A549 (cell line): ENCODE results near the gene PTPRK. TPM values are rescaled to one million over a fixed set of nuclear protein-coding genes. Genes with fewer than 3 reads are reported as not detected.

Experiments
- ATAC-seq, 2 experiments: fragments of 200-7000 bp in 1 of 2; fragments of >200 bp in 1 of 2; cut with Nextera tagmentation in 1 of 2; cut with Tn5 transposase in 1 of 2; 3 replicates each; pipeline versions ENCODE4 v1.8.0 to v1.9.1; 2018 to 2020; ENCODE audit warnings: mild to moderate bottlenecking in 1 of 2, moderate library complexity in 1 of 2
- CTCF ChIA-PET: fragments of 300-600 bp; sonication (Branson Sonifier 250); formaldehyde crosslinking; extraction: SDS; loops from one replicate; lab custom pipeline; 2021; ENCODE audit warnings: antibody characterized with exemption, inconsistent platforms; lab: Yijun Ruan, JAX
- POLR2A ChIA-PET: fragments of 350-600 bp; formaldehyde crosslinking; extraction: SDS; loops from one replicate; lab custom pipeline; 2021; ENCODE audit warnings: antibody characterized with exemption, inconsistent platforms; lab: Yijun Ruan, JAX
- DNase-seq, 2 experiments: peaks; one replicate each; pipeline versions ENCODE4 v3.0.0 to v3.0.0-alpha.2; 2011 to 2016; ENCODE audit warnings: low read depth in 1 of 2, low spot score in 1 of 2
- FAIRE-seq: peaks from 2 replicates; lab custom pipeline; 2011; peaks lifted over from hg19 to GRCh38; lab: Jason Lieb, UNC
- H3K27ac ChIP-seq, 2 experiments: fragments of >200 bp; sonication (Bioruptor Twin); formaldehyde crosslinking; 3 replicates each; pipeline ENCODE4 v1.5.1; 2016 to 2017
- H3K4me1 ChIP-seq: fragments of >200 bp; sonication (Bioruptor Twin); formaldehyde crosslinking; 3 replicates; pipeline ENCODE4 v1.6.1; 2016
- H3K4me2 ChIP-seq: fragments of >200 bp; sonication (Bioruptor Twin); formaldehyde crosslinking; 3 replicates; pipeline ENCODE4 v1.6.1; 2016
- H3K4me3 ChIP-seq: fragments of >200 bp; sonication (Bioruptor Twin); formaldehyde crosslinking; 3 replicates; pipeline ENCODE4 v1.5.1; 2016
- H3K9me3 ChIP-seq: fragments of >200 bp; sonication (Bioruptor Twin); formaldehyde crosslinking; 3 replicates; pipeline ENCODE4 v1.6.1; 2016
- ATOH8 ChIP-seq: fragments of 250-450 bp; sonication (Bioruptor Pico); IDR thresholded peaks from 2 replicates; pipeline ENCODE4 v1.5.0; 2020; ENCODE audit warnings: low read depth, mild to moderate bottlenecking, moderate library complexity
- CBX8 ChIP-seq: fragments of 200-600 bp; sonication (generic); IDR thresholded peaks from 2 replicates; pipeline ENCODE4 v1.6.1; 2016
- CEBPB ChIP-seq, 2 experiments: fragments of >200 bp in 1 of 2; sonication (Bioruptor Twin) in 1 of 2; formaldehyde crosslinking in 1 of 2; IDR thresholded peaks; 2 replicates each; pipeline ENCODE4 v1.6.1; 2012 to 2016
- CHD2 ChIP-seq: fragments of 150-350 bp; IDR thresholded peaks from 2 replicates; pipeline ENCODE4 v1.6.1; 2014; ENCODE audit warnings: low read length; ENCODE audit not compliant: partially characterized antibody
- CHD4 ChIP-seq: fragments of 200-600 bp; sonication (generic); IDR thresholded peaks from 2 replicates; pipeline ENCODE4 v1.6.1; 2016; ENCODE audit warnings: antibody characterized with exemption, mild to moderate bottlenecking, borderline replicate concordance
- E2F6 ChIP-seq: IDR thresholded peaks from 2 replicates; pipeline ENCODE4 v1.6.1; 2012; ENCODE audit warnings: low read depth, borderline replicate concordance
- EHF ChIP-seq: fragments of 250-450 bp; sonication (Bioruptor Pico); IDR thresholded peaks from 2 replicates; pipeline ENCODE4 v1.5.0; 2020; ENCODE audit warnings: mild to moderate bottlenecking
- EP300 ChIP-seq, 2 experiments: fragments of >200 bp; sonication (Bioruptor Twin); formaldehyde crosslinking; IDR thresholded peaks; 2 replicates in 1 of 2; 3 replicates in 1 of 2; pipeline ENCODE4 v1.6.1; 2016 to 2017
- FOSL2 ChIP-seq, 2 experiments: fragments of 450-650 bp in 1 of 2; fragments of >200 bp in 1 of 2; sonication (Bioruptor Twin) in 1 of 2; formaldehyde crosslinking; IDR thresholded peaks; 2 replicates each; pipeline versions ENCODE4 v1.5.0 to v1.6.1; 2016 to 2020; ENCODE audit warnings: mild to moderate bottlenecking in 1 of 2, moderate library complexity in 1 of 2
- FOXS1 ChIP-seq: fragments of 250-450 bp; sonication (Bioruptor Pico); IDR thresholded peaks from 2 replicates; pipeline ENCODE4 v1.5.0; 2020; ENCODE audit warnings: mild to moderate bottlenecking, moderate library complexity
- HDAC2 ChIP-seq: fragments of 200-600 bp; sonication (generic); IDR thresholded peaks from 2 replicates; pipeline ENCODE4 v1.6.1; 2016
- HEYL ChIP-seq: fragments of 250-450 bp; sonication (Bioruptor Pico); IDR thresholded peaks from 2 replicates; pipeline ENCODE4 v1.8.0; 2021; ENCODE audit warnings: mild to moderate bottlenecking, moderate library complexity
- HMGXB4 ChIP-seq: fragments of 250-450 bp; sonication (Bioruptor Pico); IDR thresholded peaks from 2 replicates; pipeline ENCODE4 v1.5.0; 2021; ENCODE audit warnings: mild to moderate bottlenecking, moderate library complexity, borderline replicate concordance
- HOXB13 ChIP-seq: fragments of 250-450 bp; sonication (Bioruptor Pico); IDR thresholded peaks from 2 replicates; pipeline ENCODE4 v1.5.0; 2020; ENCODE audit warnings: low read depth, mild to moderate bottlenecking, moderate library complexity
- JUN ChIP-seq, 2 experiments: fragments of >200 bp; sonication (Bioruptor Twin); formaldehyde crosslinking; IDR thresholded peaks; 2 replicates in 1 of 2; 3 replicates in 1 of 2; pipeline ENCODE4 v1.6.1; 2016 to 2017
- JUNB ChIP-seq: fragments of >200 bp; sonication (Bioruptor Twin); formaldehyde crosslinking; IDR thresholded peaks from 2 replicates; pipeline ENCODE4 v1.6.1; 2016
- KDM1A ChIP-seq: fragments of 200-600 bp; sonication (generic); IDR thresholded peaks from 2 replicates; pipeline ENCODE4 v1.6.1; 2016; ENCODE audit warnings: low read depth, mild to moderate bottlenecking
- MAZ ChIP-seq: fragments of 150-350 bp; IDR thresholded peaks from 2 replicates; pipeline ENCODE4 v1.6.1; 2014; ENCODE audit warnings: antibody characterized with exemption, low read depth, low read length, borderline replicate concordance
- MYC ChIP-seq: IDR thresholded peaks from 2 replicates; pipeline ENCODE4 v1.6.1; 2012; ENCODE audit warnings: mild to moderate bottlenecking, inconsistent platforms, low read length, improper control_type of control experiment, borderline replicate concordance
- NFE2L2 ChIP-seq: fragments of 150-350 bp; conservative IDR thresholded peaks from 2 replicates; pipeline ENCODE4 v1.6.1; 2014; ENCODE audit warnings: low read length
- PHF8 ChIP-seq: fragments of 200-600 bp; sonication (generic); IDR thresholded peaks from 2 replicates; pipeline ENCODE4 v1.6.1; 2016; ENCODE audit warnings: low read depth, mild to moderate bottlenecking, antibody characterized with exemption, moderate library complexity, borderline replicate concordance
- POLR2AphosphoS2 ChIP-seq: conservative IDR thresholded peaks from 2 replicates; pipeline ENCODE4 v1.6.1; 2012; ENCODE audit warnings: low read length, improper control_type of control experiment, inconsistent platforms
- RAD21 ChIP-seq, 2 experiments: fragments of >200 bp in 1 of 2; sonication (Bioruptor Twin) in 1 of 2; formaldehyde crosslinking in 1 of 2; IDR thresholded peaks in 1 of 2; conservative IDR thresholded peaks in 1 of 2; 2 replicates in 1 of 2; 3 replicates in 1 of 2; pipeline ENCODE4 v1.6.1; 2012 to 2018; ENCODE audit warnings: inconsistent platforms in 1 of 2
- RARB ChIP-seq: fragments of 250-450 bp; sonication (Bioruptor Pico); IDR thresholded peaks from 2 replicates; pipeline ENCODE4 v1.8.0; 2021; ENCODE audit warnings: mild to moderate bottlenecking, moderate library complexity
- REST ChIP-seq: fragments of 200-600 bp; sonication (generic); IDR thresholded peaks from 2 replicates; pipeline ENCODE4 v1.6.1; 2016; ENCODE audit warnings: antibody characterized with exemption, mild to moderate bottlenecking, moderate library complexity
- SMC3 ChIP-seq: fragments of >200 bp; sonication (Bioruptor Twin); formaldehyde crosslinking; IDR thresholded peaks from 3 replicates; pipeline ENCODE4 v1.6.1; 2018; ENCODE audit warnings: inconsistent platforms
- TP53 ChIP-seq: fragments of 250-450 bp; sonication (Bioruptor Pico); IDR thresholded peaks from 2 replicates; pipeline ENCODE4 v1.5.0; 2021; ENCODE audit warnings: mild to moderate bottlenecking, moderate library complexity
- ZFP36 ChIP-seq: fragments of 450-650 bp; IDR thresholded peaks from 2 replicates; pipeline ENCODE4 v1.6.1; 2014; ENCODE audit warnings: borderline replicate concordance; ENCODE audit not compliant: partially characterized antibody
- WGBS: methylation state at CpG from one replicate; pipeline ENCODE4 v1.1.6; 2017; ENCODE audit errors: missing lambda C conversion rate; 5-methylcytosine and 5-hydroxymethylcytosine counted together
- polyA plus RNA-seq, 4 experiments: library from polyadenylated mRNA; depleted of rRNA in 3 of 4; stranded (reverse); fragments of >200 nt; fragmentation: RNase III in 1 of 4; extraction: RNeasy Plus Mini Kit Qiagen cat#74134 plus additional on column Dnase treatment in 1 of 4; gene quantifications; 2 replicates in 3 of 4; 3 replicates in 1 of 4; pipeline ENCODE4 v1.2.3, GENCODE V29; 2011 to 2017
- TF ChIP-seq, protein P1 (sequence below): IDR thresholded peaks from 2 replicates; pipeline ENCODE4 v1.6.1; 2012
- TF ChIP-seq, protein P2 (sequence below): IDR thresholded peaks from 2 replicates; pipeline ENCODE4 v1.6.1; 2012

PTPRK gene
- polyA plus RNA-seq, 2 of the 4 experiments (the other 2 are of a cell fraction), result 14.4 to 16.1 TPM

DNA sequence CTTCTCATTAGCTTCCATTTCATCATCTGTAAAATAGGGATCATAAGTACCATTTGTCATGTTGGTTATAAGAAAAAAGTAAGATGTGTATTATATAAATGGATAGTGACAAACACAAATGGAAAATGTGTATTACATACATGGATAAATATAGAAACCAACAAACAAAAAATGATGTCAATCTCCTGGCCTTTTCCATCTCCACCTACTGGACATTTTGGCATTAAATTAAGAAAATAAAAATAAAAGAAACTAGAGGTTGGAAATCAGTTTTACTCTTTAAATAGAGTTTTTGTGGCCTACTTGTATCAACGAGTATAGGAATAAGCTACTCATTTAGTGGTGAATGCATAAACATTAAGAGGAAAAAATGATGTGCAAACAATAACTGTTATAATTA is 552.0 kb downstream of the PTPRK start:
- POLR2A ChIA-PET, result no interaction called here
- ATAC-seq, result no peak
- Histone ChIP-seq H3K27ac (no peak overlapping the region), H3K4me1 (no peaks in the 10 kb centered on the region), H3K4me2 (no peak overlapping the region), H3K9me3 (no peaks in the 10 kb centered on the region), H3K4me3 (no peak overlapping the region)
- CTCF ChIA-PET, result interaction anchor here (1.2 kb wide), 2 partner anchors 10 to 12 kb away, joined by 3 to 4 read pairs; no protein-coding TSS in a partner anchor
- FAIRE-seq, result no peak
- no peak for DNase-seq
- no peak for TF ChIP-seq KDM1A
- no peak for TF ChIP-seq E2F6
- TF ChIP-seq HMGXB4 (CRISPR knock-in tag), result no peak
- no peak for TF ChIP-seq FOSL2 (IDR thresholded peaks at IDR 0.05)
- no peak for TF ChIP-seq FOSL2 (CRISPR knock-in tag; IDR thresholded peaks at IDR 0.05)
- TF ChIP-seq TP53, result no peak
- TF ChIP-seq CHD4, result no peak
- no peak for TF ChIP-seq HEYL
- no peak for TF ChIP-seq HOXB13
- TF ChIP-seq SMC3, result no peak
- TF ChIP-seq CBX8, result no peak
- TF ChIP-seq POLR2AphosphoS2, result no peak
- TF ChIP-seq RAD21 (conservative IDR thresholded peaks at IDR 0.05 in 1 of 2, IDR thresholded peaks at IDR 0.05 in 1 of 2), result no peak
- no peak for TF ChIP-seq HDAC2
- TF ChIP-seq RARB, result no peak
- no peak for TF ChIP-seq EP300 (IDR thresholded peaks at IDR 0.05)
- TF ChIP-seq CEBPB (IDR thresholded peaks at IDR 0.05), result no peak
- TF ChIP-seq JUN (IDR thresholded peaks at IDR 0.05), result no peak
- no peak for TF ChIP-seq JUNB
- no peak for TF ChIP-seq FOXS1 (CRISPR knock-in tag)
- no peak for TF ChIP-seq ZFP36
- WGBS, result 16% methylated on average over 1 of the region's 1 CpG

DNA sequence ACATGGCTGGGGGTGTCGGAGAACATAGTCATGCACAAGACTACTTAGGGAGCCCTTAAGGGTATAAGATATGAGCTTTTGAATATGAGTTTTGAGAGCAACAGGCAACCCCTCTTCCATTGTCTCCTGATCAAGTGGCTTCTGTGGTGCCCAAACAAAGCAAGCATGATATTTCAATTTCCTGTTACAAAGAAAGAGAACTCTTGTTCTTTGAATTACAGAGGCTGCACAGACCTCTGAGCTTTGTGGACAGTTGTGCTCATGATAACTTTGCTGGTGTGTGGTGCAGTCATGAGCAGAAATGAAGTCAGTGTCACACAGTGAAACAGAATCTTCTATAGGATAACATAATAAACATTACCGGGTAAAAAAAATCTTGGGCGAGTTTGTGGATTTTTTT is 552.7 kb downstream of the PTPRK start:
- WGBS, result 75% methylated on average over 3 of the region's 3 CpGs
- FAIRE-seq, result no peak
- no peak overlapping the region for H3K27ac ChIP-seq
- no peak overlapping the region for H3K4me2 ChIP-seq
- CTCF ChIA-PET, result interaction anchor here (1.2 kb wide), 1 partner anchor 11 kb away, joined by 3 read pairs; no protein-coding TSS in a partner anchor
- H3K4me3 ChIP-seq, result no peak overlapping the region
- H3K9me3 ChIP-seq, result no peaks in the 10 kb centered on the region
- DNase-seq, result no peak
- POLR2A ChIA-PET, result no interaction called here
- H3K4me1 ChIP-seq, result no peaks in the 10 kb centered on the region
- no peak for ATAC-seq
- TF ChIP-seq REST (no peak), HDAC2 (no peak), JUN (IDR thresholded peaks at IDR 0.05) (no peak), PHF8 (no peak), EHF (CRISPR knock-in tag) (no peak), RARB (no peak), ATOH8 (CRISPR knock-in tag) (no peak), MYC (no peak), MAZ (no peak), CHD2 (no peak), NFE2L2 (no peak), CHD4 (no peak)
- TF ChIP-seq, protein P1, sequence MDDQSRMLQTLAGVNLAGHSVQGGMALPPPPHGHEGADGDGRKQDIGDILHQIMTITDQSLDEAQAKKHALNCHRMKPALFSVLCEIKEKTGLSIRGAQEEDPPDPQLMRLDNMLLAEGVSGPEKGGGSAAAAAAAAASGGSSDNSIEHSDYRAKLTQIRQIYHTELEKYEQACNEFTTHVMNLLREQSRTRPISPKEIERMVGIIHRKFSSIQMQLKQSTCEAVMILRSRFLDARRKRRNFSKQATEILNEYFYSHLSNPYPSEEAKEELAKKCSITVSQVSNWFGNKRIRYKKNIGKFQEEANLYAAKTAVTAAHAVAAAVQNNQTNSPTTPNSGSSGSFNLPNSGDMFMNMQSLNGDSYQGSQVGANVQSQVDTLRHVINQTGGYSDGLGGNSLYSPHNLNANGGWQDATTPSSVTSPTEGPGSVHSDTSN, result no peak
- TF ChIP-seq, protein P2, sequence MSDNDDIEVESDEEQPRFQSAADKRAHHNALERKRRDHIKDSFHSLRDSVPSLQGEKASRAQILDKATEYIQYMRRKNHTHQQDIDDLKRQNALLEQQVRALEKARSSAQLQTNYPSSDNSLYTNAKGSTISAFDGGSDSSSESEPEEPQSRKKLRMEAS, result no peak
